Stimulated activated CD8-positive, alpha-beta memory T cell treated with anti-CD3 and anti-CD28 coated beads, Interleukin-4, amount 100 ng/mL, for 48 hours (primary cell): ENCODE measurements around the gene HTRA3.

ENCODE experiments used
- DNase-seq: peaks from one replicate; pipeline ENCODE4 v3.0.0-alpha.2; 2020

The HTRA3 gene

GRCh38 chr4:8269535-8270417, at the start of gene HTRA3:
Gene HTRA3, plus strand, starts transcription at chr4:8269754. Its CDS starts 215 bp downstream, at chr4:8269969.
- no peak for DNase-seq

GRCh38 chr4:8220661-8221450, 48.7 kb upstream of the HTRA3 start:
- no peak for DNase-seq

GRCh38 chr4:8221476-8221875, 48.1 kb upstream of the HTRA3 start:
- DNase-seq: no peak

- no peak for DNase-seq
These were observed 47.6 kb upstream of the HTRA3 start for GRCh38 chr4:8221985-8222384.

- no peak for DNase-seq
These were observed 46.8 kb upstream of the HTRA3 start for GRCh38 chr4:8222609-8223388.

- no peak for DNase-seq
These were observed 45.1 kb upstream of the HTRA3 start for GRCh38 chr4:8224267-8224974.

- no peak for DNase-seq
These were observed 44.5 kb upstream of the HTRA3 start for GRCh38 chr4:8224975-8225625.

- no peak for DNase-seq
These were observed 43.7 kb upstream of the HTRA3 start for GRCh38 chr4:8225706-8226443.

GRCh38 chr4:8227201-8227770, 42.3 kb upstream of the HTRA3 start:
- DNase-seq: no peak

GRCh38 chr4:8227771-8228318, 41.7 kb upstream of the HTRA3 start:
- no peak for DNase-seq

DNA sequence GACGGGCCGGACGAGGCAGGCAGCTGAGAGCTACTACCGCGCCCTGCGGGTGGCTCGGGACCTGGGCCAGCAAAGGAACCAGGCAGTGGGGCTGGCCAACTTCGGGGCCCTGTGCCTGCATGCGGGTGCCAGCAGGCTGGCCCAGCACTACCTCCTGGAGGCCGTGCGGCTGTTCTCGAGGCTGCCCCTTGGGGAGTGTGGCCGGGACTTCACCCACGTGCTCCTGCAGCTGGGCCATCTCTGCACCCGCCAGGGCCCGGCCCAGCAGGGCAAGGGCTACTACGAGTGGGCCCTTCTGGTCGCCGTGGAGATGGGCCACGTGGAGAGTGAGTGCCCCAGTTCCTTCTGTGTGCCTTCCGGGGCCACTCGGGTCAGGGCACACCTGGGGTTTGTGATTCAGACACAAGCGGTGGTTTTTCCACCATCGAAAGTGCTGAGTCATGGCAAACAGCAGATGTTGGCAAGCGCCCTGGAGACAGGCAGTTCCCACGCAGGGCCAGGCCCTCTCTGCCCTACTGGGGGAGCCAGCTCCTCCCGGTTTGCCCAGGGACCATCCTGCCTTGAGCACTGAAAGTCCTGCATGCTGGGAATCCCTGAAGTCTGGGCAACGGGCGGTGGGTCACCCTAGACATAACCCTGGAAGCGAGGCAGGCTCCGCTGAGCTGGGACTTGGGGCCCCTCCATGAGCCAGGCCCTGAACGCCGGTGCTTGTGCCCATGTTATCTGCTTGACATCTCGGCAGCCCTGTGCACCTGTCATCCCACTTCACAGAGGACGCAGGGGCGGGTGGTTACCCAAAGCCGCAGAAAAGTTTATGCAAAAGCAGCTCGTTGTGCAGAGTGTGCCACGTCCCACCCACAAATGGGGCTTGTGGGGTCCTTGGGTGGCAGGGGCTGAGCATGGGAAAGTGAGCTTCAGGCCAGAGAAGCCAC, 41.0 kb upstream of the HTRA3 start:
- DNase-seq: peak; percentile 84

DNA sequence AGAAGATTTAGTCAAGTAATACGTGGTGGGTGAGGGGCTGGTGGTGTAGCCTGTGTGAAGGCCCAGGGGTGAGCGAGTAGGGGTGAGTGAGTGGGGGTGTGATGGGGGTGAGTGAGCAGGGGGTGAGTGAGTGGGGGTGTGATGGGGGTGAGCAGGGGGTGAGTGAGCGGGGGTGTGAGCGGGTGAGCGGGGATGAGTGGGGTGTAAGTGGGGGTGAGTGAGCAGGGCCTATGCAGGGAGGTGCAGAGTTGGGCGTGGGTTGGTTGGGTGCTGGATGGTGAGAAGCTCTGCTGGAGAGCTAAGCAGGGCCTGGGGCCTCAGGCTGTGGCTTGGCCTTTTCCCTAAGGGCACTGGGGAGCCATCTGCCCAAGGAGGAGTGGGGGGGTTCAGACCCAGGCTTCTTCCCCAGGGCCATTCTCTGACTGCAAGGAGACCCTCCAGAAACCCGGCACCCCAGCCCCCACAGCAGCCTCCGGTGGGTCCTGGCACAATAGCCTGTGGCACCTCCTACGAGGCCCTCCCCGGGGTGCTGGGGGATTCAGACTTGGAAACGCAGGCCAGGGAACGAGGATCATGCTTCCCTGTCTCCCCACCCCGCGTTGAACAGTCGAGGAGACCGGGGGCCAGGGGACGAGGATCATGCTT, 40.1 kb upstream of the HTRA3 start:
- peak; percentile 33 for DNase-seq

- no peak for DNase-seq
These were observed 39.5 kb upstream of the HTRA3 start for GRCh38 chr4:8230033-8230432.

DNA sequence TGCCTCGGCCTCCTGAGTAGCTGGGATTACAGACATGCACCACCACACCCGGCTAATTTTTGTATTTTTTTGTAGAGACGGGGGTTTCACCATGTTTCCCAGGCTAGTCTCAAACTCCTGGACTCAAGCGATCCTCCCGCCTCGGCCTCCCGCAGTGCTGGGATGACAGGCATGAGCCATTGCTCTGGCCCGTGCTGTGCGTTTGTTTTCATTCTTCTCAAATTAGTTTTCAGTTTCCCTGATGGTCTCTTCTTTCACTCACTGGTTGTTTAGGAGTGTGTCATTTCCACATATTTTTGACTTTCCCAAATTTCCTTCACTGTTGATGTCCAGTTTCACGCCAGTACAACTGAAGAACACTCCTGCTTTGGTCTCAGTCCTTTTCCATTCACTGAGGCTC, 38.7 kb upstream of the HTRA3 start:
- DNase-seq: no peak

DNA sequence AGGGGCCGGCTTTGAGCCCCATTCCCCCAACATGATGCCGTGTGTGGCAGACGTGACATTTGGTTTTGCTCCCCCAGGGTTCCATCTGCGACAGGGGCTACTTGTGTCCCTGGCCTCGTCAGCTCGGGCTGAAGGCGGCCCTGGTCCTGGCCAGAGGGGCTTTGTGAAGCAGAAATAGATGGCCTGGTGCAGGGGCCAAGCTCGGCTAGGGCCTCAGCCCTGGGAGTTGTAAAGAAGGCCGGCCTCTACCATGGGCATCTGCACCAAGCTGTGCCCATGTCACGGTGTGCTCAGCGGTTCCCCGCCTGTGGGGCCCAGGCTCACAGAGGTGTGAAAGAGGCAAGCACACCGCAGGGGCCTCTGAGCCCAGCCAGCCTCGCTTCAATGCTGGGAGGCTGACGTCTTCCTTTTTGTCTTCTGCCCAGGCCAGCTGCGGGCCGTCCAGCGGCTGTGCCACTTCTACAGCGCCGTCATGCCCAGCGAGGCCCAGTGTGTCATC, 38.0 kb upstream of the HTRA3 start:
- no peak for DNase-seq

GRCh38 chr4:8232748-8233147, 36.8 kb upstream of the HTRA3 start:
- no peak for DNase-seq

GRCh38 chr4:8233672-8234484, 35.7 kb upstream of the HTRA3 start:
- DNase-seq: no peak

DNA sequence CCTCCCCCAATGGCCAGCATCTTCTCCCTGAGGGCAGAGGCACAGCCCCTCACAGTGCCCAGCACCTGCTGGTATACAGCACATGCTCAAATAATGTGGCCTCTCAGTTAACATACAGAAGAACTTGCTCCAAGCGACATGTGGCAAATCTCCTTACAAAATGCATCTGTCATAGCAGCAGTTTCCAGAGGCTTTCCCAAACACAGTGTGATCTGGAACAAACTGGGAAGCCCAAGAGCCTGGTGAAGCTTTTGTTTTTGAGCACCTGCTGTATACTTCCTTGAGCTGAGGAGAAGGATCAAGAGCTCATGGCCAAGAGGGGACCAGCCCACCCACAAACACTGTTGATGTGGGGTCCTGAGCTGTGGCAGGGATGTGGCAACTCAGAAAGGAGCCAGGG, 34.8 kb upstream of the HTRA3 start:
- DNase-seq: no peak
